Chondrocyte (in vitro differentiated cells): ENCODE results near the gene VAMP4. TPM values are rescaled to one million over a fixed set of nuclear protein-coding genes. Genes with fewer than 3 reads are reported as not detected.

Experiments
- total RNA-seq: library from RNA; stranded (reverse); gene quantifications from 3 replicates; pipeline ENCODE4 v1.2.1, GENCODE V29; 2021

VAMP4 gene
- total RNA-seq, 1 donor from 2014 or later = 14.8 TPM

Other genes starting within 250 kb of the VAMP4 start
- gene MYOCOS, start 119.8 kb downstream of the VAMP4 start, total RNA-seq = 0.12 to 0.27 TPM in 2 of 3 replicates, not detected in the other
- not detected in 3 replicates for gene MYOC, start 89.4 kb downstream of the VAMP4 start, total RNA-seq
- 17.2 to 21.7 TPM (median 21.4 TPM) in 3 replicates for gene METTL13, start 39.6 kb upstream of the VAMP4 start, total RNA-seq
- gene DNM3, start 99.4 kb upstream of the VAMP4 start, total RNA-seq = 11.7 to 23.7 TPM (median 12.4 TPM) in 3 replicates